Kidney capillary endothelial cell (primary cell): Measurements from ENCODE around the gene STXBP5L.
"Not testable (repeated sequence)": the region's sequence is repeated elsewhere in the genome, so short reads cannot be mapped to it uniquely, and the experiment has no call there.

Source experiments
- DNase-seq: peaks from one replicate; pipeline ENCODE4 v3.0.0-alpha.2; 2018; ENCODE audit warnings: low spot score

Gene STXBP5L

GRCh38 chr3:121018917-121019321 is 110.9 kb downstream of the STXBP5L start:
- DNase-seq: no peak

DNA sequence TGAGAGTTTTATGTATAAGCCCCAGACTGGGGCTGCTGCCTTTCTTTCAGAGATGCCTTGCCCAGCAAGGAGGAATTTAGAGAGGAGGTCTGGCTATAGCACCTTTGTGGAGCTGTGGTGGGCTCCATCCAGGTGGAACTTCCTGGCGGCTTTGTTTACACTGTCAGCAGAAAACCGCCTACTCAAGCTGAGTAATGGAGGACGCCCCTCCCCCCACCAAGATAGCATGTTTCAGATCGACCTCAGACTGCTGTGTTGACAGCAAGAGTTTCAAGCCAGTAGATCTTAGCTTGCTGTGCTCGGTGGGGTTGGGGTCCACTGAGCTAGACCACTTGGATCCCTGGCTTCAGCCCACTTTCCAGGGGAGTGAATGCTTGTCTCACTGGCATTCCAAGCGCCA is 155.6 kb downstream of the STXBP5L start:
- DNase-seq: no peak

- no peak for DNase-seq
Measured at GRCh38 chr3:121064121-121064520, 156.1 kb downstream of the STXBP5L start.

DNA sequence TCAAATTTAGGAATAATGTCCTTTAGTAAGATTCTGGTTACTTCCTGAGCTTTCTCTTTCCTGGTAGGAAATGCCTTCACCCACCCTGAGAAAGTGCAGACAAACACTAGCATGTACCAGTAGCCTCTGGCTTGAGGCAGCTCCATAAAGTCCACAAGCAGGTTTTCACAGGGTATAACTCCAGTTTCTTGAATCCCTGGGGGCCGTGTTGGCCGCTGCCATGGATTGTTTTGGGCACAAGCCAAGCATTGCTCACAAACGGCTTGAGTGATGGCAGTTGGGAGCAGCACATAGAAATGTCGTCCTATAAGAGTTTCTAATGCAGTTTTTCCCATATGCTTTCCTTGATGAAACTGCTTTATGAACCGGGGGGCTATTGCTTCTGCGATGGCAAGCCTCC is 164.1 kb downstream of the STXBP5L start:
- no peak for DNase-seq

DNA sequence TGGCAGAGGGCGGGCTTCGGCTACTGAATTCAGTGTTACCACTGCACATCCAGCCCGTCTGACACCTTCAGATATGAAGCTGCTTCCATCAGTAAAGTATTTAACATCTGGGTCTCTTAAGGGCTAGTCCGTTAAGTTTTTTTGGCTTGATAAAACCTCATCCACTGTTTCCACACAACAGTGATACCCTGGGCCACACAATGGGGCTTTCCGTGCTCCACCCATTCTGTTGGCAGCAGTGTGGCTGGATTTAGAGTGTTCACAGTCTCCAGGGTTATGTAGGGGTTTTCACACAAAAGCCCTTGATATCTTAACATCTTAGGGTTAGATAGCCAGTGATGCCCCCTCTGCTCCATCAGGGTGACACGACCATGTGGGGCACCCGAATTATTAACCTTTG is 165.0 kb downstream of the STXBP5L start:
- DNase-seq: no peak

- DNase-seq: no peak
Measured at GRCh38 chr3:121075191-121075590, 167.2 kb downstream of the STXBP5L start.

DNA sequence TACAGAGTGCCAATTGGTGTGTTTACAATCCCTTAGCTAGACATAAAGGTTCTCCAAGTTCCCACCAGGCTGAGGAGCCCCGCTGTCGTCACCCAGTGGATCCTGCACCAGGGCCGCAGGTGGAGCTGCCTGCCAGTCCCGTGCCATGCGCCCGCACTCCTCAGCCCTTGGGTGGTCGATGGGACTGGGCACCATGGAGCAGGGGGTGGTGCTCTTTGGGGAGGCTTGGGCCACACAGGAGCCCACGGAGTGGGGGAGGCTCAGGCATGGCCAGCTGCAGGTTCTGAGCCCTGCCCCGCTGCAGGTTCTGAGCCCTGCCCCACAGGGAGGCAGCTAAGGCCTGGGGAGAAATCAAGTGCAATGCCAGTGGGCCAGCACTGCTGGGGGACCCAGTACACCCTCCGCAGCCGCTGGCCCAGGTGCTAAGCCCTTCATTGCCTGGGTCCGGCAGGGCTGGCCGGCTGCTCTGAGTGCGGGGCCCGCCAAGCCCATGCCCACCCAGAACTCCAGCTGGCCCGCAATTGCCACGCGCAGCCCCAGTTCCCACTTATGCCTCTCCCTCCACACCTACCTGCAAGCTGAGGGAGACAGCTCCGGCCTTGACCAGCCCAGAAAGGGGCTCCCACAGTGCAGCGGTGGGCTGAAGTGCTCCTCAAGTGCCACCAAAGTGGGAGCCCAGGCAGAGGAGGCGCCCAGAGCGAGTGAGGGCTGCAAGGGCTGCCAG is 170.5 kb downstream of the STXBP5L start:
- DNase-seq: not testable (repeated sequence)

DNA sequence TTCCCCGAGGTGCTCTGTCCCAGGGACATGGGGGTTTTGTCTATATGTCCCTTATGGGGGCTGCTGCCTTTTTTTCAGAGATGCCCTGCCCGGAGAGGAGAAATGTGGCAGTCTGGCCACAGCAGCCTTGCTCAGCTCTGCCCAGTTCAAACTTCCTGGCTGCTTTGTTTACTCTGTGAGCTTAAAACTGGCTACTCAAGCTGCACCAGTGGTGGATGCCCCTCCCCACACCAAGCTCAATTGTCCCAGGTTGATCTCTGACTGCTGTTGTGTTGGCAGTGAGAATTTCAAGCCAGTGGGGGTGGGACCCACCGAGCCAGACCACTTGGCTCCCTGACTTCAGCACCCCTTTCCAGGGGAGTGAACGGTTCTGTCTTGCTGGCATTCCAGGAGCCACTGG is 188.9 kb downstream of the STXBP5L start:
- no peak for DNase-seq

DNA sequence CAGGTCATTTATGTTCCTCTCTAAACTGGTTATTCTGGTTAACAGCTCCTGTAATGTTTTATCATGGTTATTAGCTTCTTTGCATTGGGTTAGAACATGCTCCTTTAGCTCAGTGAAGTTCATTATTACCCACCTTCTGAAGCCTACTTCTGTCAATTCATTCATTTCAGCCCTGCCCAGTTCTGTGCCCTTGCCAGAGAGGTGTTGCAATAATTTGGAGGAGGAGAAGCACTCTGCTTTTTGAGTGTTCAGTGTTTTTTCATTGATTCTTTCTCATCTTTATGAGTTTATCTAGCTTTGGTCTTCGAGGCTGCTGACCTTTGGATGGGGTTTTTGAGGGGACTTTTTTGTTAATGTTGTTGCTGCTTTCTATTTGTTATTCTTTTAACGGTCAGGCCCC is 203.1 kb downstream of the STXBP5L start:
- DNase-seq: not testable (repeated sequence)

DNA sequence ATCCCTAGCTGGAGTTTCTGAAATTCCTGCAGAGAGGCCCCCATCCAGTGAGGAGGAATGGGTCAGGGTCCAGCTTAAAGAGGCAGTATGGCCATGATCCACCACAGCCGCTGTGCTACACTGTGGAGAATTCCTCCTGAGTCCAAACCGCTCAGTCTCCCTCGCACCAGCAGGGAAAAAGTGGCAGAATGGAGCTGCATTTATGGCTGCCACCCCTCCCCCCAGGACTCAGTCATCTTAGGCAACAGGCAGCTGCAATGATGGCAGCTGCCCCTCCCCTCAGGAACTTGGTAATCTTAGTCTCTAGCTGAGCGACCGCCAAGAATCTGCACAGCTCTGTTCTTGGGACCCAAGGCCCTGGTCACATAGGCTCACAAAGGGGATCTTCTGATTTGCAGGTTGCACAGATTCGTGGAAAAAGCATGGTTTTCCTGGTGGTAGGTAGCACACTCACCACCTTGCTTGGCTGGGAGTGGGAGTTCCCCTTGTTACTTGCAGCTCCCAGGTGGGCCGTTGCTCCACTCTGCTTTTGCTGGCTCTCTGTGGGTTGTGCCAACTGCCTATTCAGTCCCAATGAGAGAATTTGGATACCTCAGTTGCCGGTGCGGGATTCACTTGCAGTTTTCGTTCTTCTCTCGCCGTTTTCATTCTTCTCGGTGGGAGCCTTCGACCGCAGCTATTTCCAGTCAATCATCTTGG is 204.1 kb downstream of the STXBP5L start:
- no peak for DNase-seq

GRCh38 chr3:121126033-121126706 is 218.2 kb downstream of the STXBP5L start:
- no peak for DNase-seq

DNA sequence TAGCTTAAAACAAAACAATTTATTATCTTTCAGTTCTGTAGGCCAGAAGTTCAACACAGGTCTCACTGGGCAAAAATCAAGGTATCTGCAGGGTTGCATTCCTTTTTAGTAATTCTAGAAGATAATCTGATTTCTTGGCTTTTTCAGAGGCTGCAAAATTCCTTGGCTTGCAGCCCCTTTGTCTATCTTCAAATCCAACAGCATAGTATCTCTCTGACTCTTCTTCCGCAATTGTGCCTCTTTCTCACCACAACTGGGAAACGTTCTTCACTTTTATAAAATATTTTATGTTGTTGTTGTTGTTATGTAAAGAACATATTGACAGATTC is 218.7 kb downstream of the STXBP5L start:
- no peak for DNase-seq

DNA sequence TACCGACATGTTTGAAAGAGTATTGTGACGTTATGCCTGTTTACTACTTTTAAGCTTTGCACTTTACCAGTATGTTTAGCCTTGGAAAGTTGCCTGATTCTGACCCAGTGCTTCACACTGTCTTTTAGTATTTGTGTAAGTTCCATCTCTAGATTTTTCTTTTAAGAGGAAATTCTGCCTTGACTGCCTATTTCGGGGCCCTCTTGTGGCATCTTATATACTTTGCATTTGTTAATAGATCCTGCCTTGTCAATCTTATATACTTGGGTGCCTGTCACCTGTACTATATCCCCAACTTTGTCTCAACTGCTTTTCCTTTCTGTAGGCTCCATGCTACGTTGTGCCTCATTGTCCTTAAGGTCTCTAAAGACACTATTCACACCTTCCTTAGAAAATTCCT is 244.6 kb downstream of the STXBP5L start:
- no peak for DNase-seq

DNA sequence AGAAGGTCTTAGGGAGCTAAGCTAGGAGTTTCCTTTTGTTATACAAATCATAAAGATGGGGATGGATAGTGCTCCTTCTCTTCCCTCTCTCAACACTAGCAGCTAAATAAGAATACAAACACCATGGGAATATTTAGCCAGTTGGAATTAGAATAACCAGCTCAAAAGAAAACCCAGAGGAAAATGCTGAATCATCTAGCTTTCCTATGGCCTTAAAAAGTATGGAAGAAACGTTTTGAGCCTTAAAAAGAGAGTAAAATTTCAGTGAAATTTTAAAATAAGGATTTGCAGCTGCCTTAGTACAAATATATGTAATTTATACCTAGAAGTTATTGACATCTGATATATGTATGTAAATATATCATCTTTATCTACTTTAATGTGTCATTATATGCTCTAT is 245.8 kb downstream of the STXBP5L start:
- DNase-seq: no peak

DNA sequence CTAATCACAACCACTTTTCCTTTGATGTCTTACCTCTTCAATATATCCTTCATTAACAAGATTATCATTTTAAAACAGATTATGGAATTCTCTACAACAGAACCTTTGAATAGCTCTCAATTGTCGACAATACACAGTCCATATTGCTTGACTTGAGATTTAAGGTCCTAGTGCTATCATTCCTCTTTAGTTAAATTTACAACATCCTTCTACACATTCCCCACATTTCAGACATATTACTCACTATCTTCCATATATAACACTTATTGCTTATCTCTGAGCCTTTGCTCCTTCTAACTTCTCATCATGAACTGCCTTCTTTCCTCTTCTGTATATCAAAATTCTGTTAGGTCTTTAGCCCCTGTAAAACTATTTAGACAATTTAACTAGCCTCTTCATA is 247.0 kb downstream of the STXBP5L start:
- DNase-seq: no peak

GRCh38 chr3:121165397-121165837 is 257.4 kb downstream of the STXBP5L start:
- no peak for DNase-seq

DNA sequence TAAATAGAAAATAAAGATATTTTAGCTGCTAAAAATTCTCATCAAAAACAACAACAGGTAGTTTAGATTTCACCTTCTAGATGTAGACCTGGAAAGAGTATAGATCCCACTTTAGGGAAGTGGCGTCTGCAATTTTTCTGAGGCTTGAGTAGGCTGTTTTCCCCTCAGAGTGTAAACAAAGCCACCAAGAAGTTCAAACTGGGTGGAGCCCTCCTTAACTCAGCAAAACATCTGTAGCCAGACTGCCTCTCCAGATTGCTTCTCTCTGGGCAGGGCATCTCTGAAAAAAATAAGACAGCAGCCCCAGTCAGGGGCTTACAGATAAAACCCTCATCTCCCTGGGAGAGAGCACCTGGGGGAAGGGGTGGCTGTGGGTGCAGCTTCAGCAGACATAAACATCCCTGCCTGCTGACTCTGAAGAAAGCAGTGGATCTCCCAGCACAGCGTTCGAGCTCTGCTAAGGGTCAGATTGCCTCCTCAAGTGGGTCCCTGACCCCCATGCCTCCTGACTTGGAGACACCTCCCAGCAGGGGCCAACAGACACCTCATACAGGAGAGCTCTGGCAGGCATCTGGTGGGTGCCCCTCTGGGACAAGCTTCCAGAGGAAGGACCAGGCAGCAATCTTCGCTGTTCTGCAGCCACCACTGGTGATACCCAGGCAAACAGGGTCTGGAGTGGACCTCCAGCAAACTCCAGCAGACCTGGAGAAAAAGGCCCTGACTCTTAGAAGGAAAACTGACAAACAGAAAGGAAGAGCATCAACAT is 259.6 kb downstream of the STXBP5L start:
- DNase-seq: no peak

DNA sequence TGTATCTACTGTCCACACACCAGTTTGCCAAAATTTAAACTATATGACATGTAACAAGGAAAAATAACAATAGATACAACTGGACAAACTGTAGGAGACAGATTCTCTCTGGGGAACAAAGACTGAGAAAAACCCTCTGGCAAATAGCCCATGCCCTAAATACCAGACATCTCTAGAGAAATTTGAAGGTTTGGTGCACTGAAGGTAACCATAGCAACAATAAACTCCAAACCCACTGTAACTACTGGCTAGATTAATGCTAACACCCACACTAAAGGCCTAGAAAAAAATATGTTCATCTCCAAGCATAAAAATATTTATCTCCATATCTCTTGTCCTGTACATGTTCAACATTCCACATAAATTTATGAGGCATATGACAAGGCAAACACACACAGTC is 267.1 kb downstream of the STXBP5L start:
- DNase-seq: no peak

DNA sequence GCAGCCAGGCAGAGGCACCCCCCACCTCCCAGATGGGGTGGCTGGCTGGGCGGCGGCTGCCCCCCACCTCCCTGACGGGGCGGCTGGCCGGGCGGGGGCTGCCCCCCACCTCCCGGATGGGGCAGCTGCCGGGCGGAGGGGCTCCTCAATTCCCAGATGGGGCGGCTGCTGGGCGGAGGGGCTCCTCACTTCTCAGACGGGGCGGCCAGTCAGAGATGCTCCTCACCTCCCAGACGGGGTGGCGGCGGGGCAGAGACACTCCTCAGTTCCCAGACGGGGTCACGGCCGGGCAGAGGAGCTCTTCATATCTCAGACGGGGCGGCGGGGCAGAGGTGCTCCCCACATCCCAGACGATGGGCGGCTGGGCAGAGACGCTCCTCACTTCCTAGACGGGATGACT is 282.6 kb downstream of the STXBP5L start:
- DNase-seq: not testable (repeated sequence)

DNA sequence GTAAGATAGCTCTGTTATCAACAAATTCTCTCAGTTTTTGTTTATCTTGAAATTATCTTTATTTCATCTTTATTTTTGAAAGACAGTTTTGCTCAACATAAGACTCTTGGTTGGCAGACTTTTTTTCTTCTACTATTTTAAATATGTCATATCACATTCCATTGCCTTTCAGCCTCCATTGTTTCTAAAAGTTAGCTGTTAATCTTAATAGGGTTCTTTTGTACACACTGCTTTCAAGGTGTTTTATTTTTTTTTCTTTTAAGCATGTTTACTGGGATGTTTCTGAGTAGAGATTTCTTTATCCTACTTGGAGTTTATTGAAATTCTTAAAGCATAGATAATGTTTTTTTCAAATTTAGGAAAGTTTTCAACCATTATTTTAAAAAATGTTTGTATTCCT is 294.6 kb downstream of the STXBP5L start:
- no peak for DNase-seq

DNA sequence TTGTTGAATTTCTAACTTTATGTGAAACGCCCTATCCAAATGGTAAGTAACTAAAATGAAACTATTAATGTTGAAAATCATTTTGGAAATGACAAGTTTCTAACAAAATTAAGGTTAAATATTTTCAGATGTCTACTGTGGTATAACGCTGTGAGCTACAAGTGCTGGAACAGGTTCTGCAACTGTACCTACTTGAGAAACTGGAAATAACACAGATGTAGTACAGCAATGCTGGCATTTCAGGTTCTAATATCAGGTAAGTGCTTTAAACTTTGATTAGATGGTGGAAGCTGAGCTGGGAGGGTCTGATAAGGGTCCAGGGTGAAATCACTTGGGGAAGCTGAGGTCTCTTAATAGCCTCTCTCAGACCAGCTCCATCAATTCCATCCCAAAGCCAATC is 315.1 kb downstream of the STXBP5L start:
- no peak for DNase-seq

DNA sequence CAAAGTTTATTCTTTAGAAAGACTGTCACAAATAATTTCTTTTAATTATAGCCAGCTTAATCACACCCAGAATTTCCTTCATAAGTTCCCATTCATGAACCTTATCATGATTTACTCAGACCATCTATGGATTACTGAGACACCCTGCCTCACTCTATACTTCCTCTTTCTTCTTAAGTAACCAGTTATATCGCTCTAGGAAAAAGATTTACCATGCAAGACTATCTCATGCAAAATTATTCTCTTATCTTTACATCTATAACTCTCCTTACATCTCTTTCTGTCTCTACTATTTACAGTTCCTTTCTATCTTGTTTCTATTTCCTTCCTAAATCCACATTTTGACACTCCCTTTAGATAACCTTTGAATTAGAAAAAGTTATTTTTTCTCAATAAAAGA is 321.0 kb downstream of the STXBP5L start:
- no peak for DNase-seq

- DNase-seq: not testable (repeated sequence)
Measured at GRCh38 chr3:121230194-121230593, 322.2 kb downstream of the STXBP5L start.
